Breast epithelium (tissue), 4 donors: ENCODE data around the gene SNAPC2. TPM values are rescaled to one million over a fixed set of nuclear protein-coding genes. Genes with fewer than 3 reads are reported as not detected.
"Not testable (repeated sequence)": the region's sequence is repeated elsewhere in the genome, so short reads cannot be mapped to it uniquely, and the experiment has no call there.

Source experiments
- DNase-seq, 2 donors: peaks; one replicate each; pipeline ENCODE4 v3.0.0-alpha.2; 2019; ENCODE audit warnings: low spot score in 2 of 2
- H3K27ac ChIP-seq, 2 donors: fragments of 200-600 bp; sonication (generic) in 1 of 2; one replicate each; pipeline ENCODE4 v1.5.1; 2016 to 2019; ENCODE audit warnings: mild to moderate bottlenecking in 1 of 2
- H3K27me3 ChIP-seq, 2 donors: fragments of 200-600 bp; sonication (generic) in 1 of 2; one replicate each; pipeline versions ENCODE4 v1.5.1 to v1.6.0; 2017 to 2019; ENCODE audit warnings: control low read depth in 1 of 2, mild to moderate bottlenecking in 1 of 2
- H3K36me3 ChIP-seq: fragments of 200-600 bp; one replicate; pipeline ENCODE4 v1.5.1; 2019
- H3K4me1 ChIP-seq, 2 donors: fragments of 200-600 bp; sonication (generic); one replicate each; pipeline ENCODE4 v1.5.1; 2016 to 2019; ENCODE audit warnings: control low read depth in 1 of 2
- H3K4me3 ChIP-seq, 3 donors: fragments of 200-600 bp; sonication (generic); 1 replicate in 2 of 3; 2 replicates in 1 of 3; pipeline ENCODE4 v1.5.1; 2016 to 2019; ENCODE audit warnings: mild to moderate bottlenecking in 3 of 3, moderate library complexity in 2 of 3
- H3K9me3 ChIP-seq, 2 donors: fragments of 200-600 bp; sonication (generic) in 1 of 2; one replicate each; pipeline ENCODE4 v1.5.1; 2016 to 2019; ENCODE audit warnings: control low read depth in 1 of 2
- POLR2A ChIP-seq: fragments of 450-650 bp; IDR thresholded peaks from one replicate; pipeline ENCODE4 v1.6.1; 2016; ENCODE audit warnings: antibody characterized with exemption, mild to moderate bottlenecking, moderate library complexity
- POLR2AphosphoS5 ChIP-seq, 3 donors: sonication (generic); formaldehyde crosslinking; IDR thresholded peaks; one replicate each; pipeline ENCODE4 v1.6.1; 2017; ENCODE audit warnings: antibody characterized with exemption in 3 of 3
- intact Hi-C: fragments of 100-400 bp; cut with DNase I; formaldehyde crosslinking; loops from one replicate; pipeline ENCODE4 v1.15.1; 2023; ENCODE audit warnings: low total_unique reads
- total RNA-seq, 3 donors: library from RNA; depleted of rRNA; stranded (reverse); fragments of >200 nt; gene quantifications; one replicate each; pipeline ENCODE4 v1.1.0, GENCODE V29; 2016
- TF ChIP-seq, protein P1 (sequence below), 3 donors: fragments of 450-650 bp; IDR thresholded peaks; one replicate each; pipeline ENCODE4 v1.5.1; 2016 to 2017; ENCODE audit warnings: antibody characterized with exemption in 3 of 3, mild to moderate bottlenecking in 3 of 3, moderate library complexity in 3 of 3

The SNAPC2 gene
- total RNA-seq, 3 donors from 2014 or later, result 13.8 to 14.8 (median 13.8) TPM

- TF ChIP-seq, protein P1, sequence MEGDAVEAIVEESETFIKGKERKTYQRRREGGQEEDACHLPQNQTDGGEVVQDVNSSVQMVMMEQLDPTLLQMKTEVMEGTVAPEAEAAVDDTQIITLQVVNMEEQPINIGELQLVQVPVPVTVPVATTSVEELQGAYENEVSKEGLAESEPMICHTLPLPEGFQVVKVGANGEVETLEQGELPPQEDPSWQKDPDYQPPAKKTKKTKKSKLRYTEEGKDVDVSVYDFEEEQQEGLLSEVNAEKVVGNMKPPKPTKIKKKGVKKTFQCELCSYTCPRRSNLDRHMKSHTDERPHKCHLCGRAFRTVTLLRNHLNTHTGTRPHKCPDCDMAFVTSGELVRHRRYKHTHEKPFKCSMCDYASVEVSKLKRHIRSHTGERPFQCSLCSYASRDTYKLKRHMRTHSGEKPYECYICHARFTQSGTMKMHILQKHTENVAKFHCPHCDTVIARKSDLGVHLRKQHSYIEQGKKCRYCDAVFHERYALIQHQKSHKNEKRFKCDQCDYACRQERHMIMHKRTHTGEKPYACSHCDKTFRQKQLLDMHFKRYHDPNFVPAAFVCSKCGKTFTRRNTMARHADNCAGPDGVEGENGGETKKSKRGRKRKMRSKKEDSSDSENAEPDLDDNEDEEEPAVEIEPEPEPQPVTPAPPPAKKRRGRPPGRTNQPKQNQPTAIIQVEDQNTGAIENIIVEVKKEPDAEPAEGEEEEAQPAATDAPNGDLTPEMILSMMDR (IDR thresholded peaks at IDR 0.05), result no peak
- no peak for TF ChIP-seq POLR2A
- TF ChIP-seq POLR2AphosphoS5 (IDR thresholded peaks at IDR 0.05), result no peak
- intact Hi-C loops, result no loop called here
- Histone ChIP-seq H3K9me3 (no peaks in the 10 kb centered on the region), H3K27me3 (peaks cover 10 to 40% of the 10 kb centered on the region in 2 donors), H3K4me1 (peaks cover 10 to 23% of the 10 kb centered on the region in 2 donors), H3K27ac (no peak overlapping the region), H3K36me3 (peaks cover 14% of the 10 kb centered on the region), H3K4me3 (peak overlapping the region; percentile 20 to 66 (median 39))
- no peak for DNase-seq
Measured at GRCh38 chr19:7916103-7916954, 3.8 kb upstream of the SNAPC2 start.

DNA sequence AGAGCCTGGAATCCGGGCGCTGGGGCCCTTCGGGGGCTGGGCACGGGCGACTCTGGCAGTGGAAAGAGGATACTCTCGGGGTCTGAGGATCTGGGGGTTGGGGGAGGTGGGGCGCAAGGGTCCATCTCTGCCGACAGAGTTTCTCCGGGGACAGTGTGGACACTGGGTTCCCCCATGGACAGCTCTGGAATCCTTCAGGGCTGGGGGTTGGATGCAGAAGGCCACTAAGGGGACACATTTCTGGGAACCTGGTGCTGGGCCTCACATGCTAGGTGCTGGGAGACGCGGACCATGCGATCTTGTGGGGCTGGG lies 3.2 kb upstream of the SNAPC2 start:
- Histone ChIP-seq H3K4me3 (peak overlapping the region in 2 of 3 donors; percentile 39 to 66), H3K36me3 (peaks cover 10% of the 10 kb centered on the region), H3K27me3 (peaks cover 10 to 40% of the 10 kb centered on the region in 2 donors), H3K4me1 (peaks cover 14 to 29% of the 10 kb centered on the region in 2 donors), H3K27ac (peak overlapping the region in 1 of 2 donors; percentile 9), H3K9me3 (no peaks in the 10 kb centered on the region)
- TF ChIP-seq POLR2A (no peak), POLR2AphosphoS5 (IDR thresholded peaks at IDR 0.05) (no peak)
- TF ChIP-seq, protein P1 (IDR thresholded peaks at IDR 0.05), result no peak
- no peak for DNase-seq
- intact Hi-C loops, result no loop called here

- no peak for DNase-seq
- Histone ChIP-seq H3K27ac (peak overlapping the region in 1 of 2 donors; percentile 9), H3K36me3 (peaks cover 4% of the 10 kb centered on the region), H3K4me3 (peak overlapping the region; percentile 16 to 66 (median 39)), H3K27me3 (peaks cover 10 to 40% of the 10 kb centered on the region in 2 donors), H3K9me3 (no peaks in the 10 kb centered on the region), H3K4me1 (peaks cover 14 to 32% of the 10 kb centered on the region in 2 donors)
- TF ChIP-seq POLR2A, result no peak
- TF ChIP-seq, protein P1 (IDR thresholded peaks at IDR 0.05), result peak in 1 of 3 donors; percentile 23
- peak in 1 of 3 donors; percentile 22 for TF ChIP-seq POLR2AphosphoS5 (IDR thresholded peaks at IDR 0.05)
- intact Hi-C loops, result no loop called here
Measured at GRCh38 chr19:7917267-7918061, 2.7 kb upstream of the SNAPC2 start.

DNA sequence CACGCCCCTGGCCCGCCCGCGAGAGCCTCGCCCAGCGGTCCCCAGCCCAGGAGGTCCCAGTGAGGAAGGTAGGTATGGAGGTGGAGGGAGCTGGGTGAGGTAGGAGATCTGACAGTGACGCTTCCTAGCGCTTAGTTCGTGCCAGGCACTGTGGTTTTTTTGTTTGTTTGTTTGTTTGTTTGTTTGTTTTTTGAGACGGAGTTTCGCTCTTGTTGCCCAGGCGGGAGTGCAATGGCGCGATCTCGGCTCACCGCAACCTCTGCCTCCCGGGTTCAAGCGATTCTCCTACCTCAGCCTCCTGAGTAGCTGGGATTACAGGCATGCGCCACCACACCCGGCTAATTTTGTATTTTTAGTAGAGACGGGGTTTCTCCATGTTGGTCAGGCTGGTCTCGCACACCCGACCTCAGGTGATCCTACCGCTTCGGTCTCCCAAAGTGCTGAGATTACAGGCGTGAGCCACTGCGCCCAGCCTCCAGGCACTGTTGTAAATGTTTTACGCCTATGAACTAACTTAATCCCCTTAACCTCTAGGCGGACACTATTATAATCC lies 2.0 kb upstream of the SNAPC2 start:
- Histone ChIP-seq H3K4me1 (peaks cover 14 to 32% of the 10 kb centered on the region in 2 donors), H3K27ac (peak overlapping the region in 1 of 2 donors; percentile 9), H3K27me3 (peaks cover 10 to 40% of the 10 kb centered on the region in 2 donors), H3K4me3 (peak overlapping the region in 2 of 3 donors; percentile 39 to 66)
- H3K9me3 ChIP-seq, intact Hi-C loops, DNase-seq, H3K36me3 ChIP-seq: not testable (repeated sequence)
- TF ChIP-seq, protein P1 (IDR thresholded peaks at IDR 0.05), result peak in 1 of 3 donors; percentile 1
